GM19372 (cell line): Measurements from ENCODE around the gene VPS13A.
"Not testable (repeated sequence)": the region's sequence is repeated elsewhere in the genome, so short reads cannot be mapped to it uniquely, and the experiment has no call there.

Experiments
- ATAC-seq: cut with Tn5 transposase; IDR thresholded peaks from one replicate; pipeline ENCODE4 v1.9.1; 2021; ENCODE audit warnings: mild to moderate bottlenecking, low read depth, moderate library complexity; ENCODE audit not compliant: unreplicated experiment

Gene VPS13A

GRCh38 chr9:77421506-77422265, 244.4 kb downstream of the VPS13A start:
- no peak for ATAC-seq

- ATAC-seq: no peak
Measured at GRCh38 chr9:77422969-77423368, 245.6 kb downstream of the VPS13A start.

- no peak for ATAC-seq
Measured at GRCh38 chr9:77423841-77424240, 246.5 kb downstream of the VPS13A start.

- no peak for ATAC-seq
Measured at GRCh38 chr9:77424993-77425392, 247.7 kb downstream of the VPS13A start.

- no peak for ATAC-seq
Measured at GRCh38 chr9:77426712-77427111, 249.4 kb downstream of the VPS13A start.

GRCh38 chr9:77427256-77427927, 250.1 kb downstream of the VPS13A start:
- no peak for ATAC-seq

- ATAC-seq: no peak
Measured at GRCh38 chr9:77429928-77430327, 252.6 kb downstream of the VPS13A start.

- ATAC-seq: no peak
Measured at GRCh38 chr9:77432053-77432452, 254.7 kb downstream of the VPS13A start.

- ATAC-seq: peak; percentile 80
Measured at GRCh38 chr9:77433675-77434445, 256.5 kb downstream of the VPS13A start.

GRCh38 chr9:77435277-77435676, 257.9 kb downstream of the VPS13A start:
- no peak for ATAC-seq

GRCh38 chr9:77435688-77436087, 258.4 kb downstream of the VPS13A start:
- ATAC-seq: no peak

GRCh38 chr9:77438653-77439052, 261.3 kb downstream of the VPS13A start:
- no peak for ATAC-seq

GRCh38 chr9:77440057-77440456, 262.7 kb downstream of the VPS13A start:
- no peak for ATAC-seq

GRCh38 chr9:77441124-77441523, 263.8 kb downstream of the VPS13A start:
- ATAC-seq: not testable (repeated sequence)

- ATAC-seq: no peak
Measured at GRCh38 chr9:77442436-77442835, 265.1 kb downstream of the VPS13A start.

- no peak for ATAC-seq
Measured at GRCh38 chr9:77447646-77448045, 270.3 kb downstream of the VPS13A start.

GRCh38 chr9:77449240-77450084, 272.1 kb downstream of the VPS13A start:
- no peak for ATAC-seq

GRCh38 chr9:77450085-77450475, 272.7 kb downstream of the VPS13A start:
- no peak for ATAC-seq

GRCh38 chr9:77451507-77451906, 274.2 kb downstream of the VPS13A start:
- ATAC-seq: no peak

- no peak for ATAC-seq
Measured at GRCh38 chr9:77453825-77454647, 276.7 kb downstream of the VPS13A start.
